OCI-LY1 (cell line): ENCODE results near the gene SDK1.

Experiments used
- H2AFZ ChIP-seq: fragments of 200-600 bp; sonication (generic), shearing (Covaris generic); 2 replicates; pipeline ENCODE4 v1.6.0; 2014; ENCODE audit warnings: antibody characterized with exemption, mild to moderate bottlenecking, low read length
- H3F3A ChIP-seq: fragments of 200-600 bp; sonication (generic), shearing (Covaris generic); 2 replicates; pipeline ENCODE4 v1.6.0; 2014; ENCODE audit warnings: mild to moderate bottlenecking, antibody characterized with exemption, low read length, moderate library complexity; ENCODE audit not compliant: insufficient read depth
- H3K27ac ChIP-seq: fragments of 200-600 bp; sonication (generic); 2 replicates; pipeline ENCODE4 v1.5.1; 2014; ENCODE audit warnings: low read length, mixed run types, mild to moderate bottlenecking, low read depth; ENCODE audit not compliant: poor library complexity, severe bottlenecking
- H3K27me3 ChIP-seq: fragments of 200-600 bp; sonication (generic); 2 replicates; pipeline ENCODE4 v1.6.0; 2014; ENCODE audit warnings: antibody characterized with exemption, mild to moderate bottlenecking, low read length, moderate library complexity; ENCODE audit not compliant: insufficient read depth
- H3K36me3 ChIP-seq: fragments of 200-600 bp; sonication (generic); 2 replicates; pipeline ENCODE4 v1.6.1; 2014; ENCODE audit warnings: mild to moderate bottlenecking, antibody characterized with exemption, low read length, moderate library complexity, mixed read lengths; ENCODE audit not compliant: insufficient read depth
- H3K4me1 ChIP-seq: fragments of 200-600 bp; sonication (generic); 2 replicates; pipeline ENCODE4 v1.5.1; 2014; ENCODE audit warnings: mild to moderate bottlenecking, low read length, moderate library complexity; ENCODE audit not compliant: insufficient read depth, severe bottlenecking
- H3K4me2 ChIP-seq: fragments of 200-600 bp; sonication (generic), shearing (Covaris generic); 2 replicates; pipeline ENCODE4 v1.6.1; 2014; ENCODE audit warnings: low read length
- H3K4me3 ChIP-seq: fragments of 200-600 bp; sonication (generic); 2 replicates; pipeline ENCODE4 v1.5.1; 2014; ENCODE audit warnings: low read length, low read depth, mild to moderate bottlenecking, mixed read lengths; ENCODE audit not compliant: poor library complexity, severe bottlenecking
- H3K79me2 ChIP-seq: fragments of 200-600 bp; shearing (Covaris generic); 2 replicates; pipeline ENCODE4 v1.6.1; 2016; ENCODE audit warnings: mixed run types, low read length, mixed read lengths; ENCODE audit not compliant: insufficient read depth
- H3K9ac ChIP-seq: fragments of 200-600 bp; sonication (generic), shearing (Covaris generic); 2 replicates; pipeline ENCODE4 v1.6.1; 2014; ENCODE audit warnings: mild to moderate bottlenecking, low read length, mixed read lengths
- H3K9me2 ChIP-seq: fragments of 200-600 bp; sonication (generic), shearing (Covaris generic); 2 replicates; pipeline ENCODE4 v1.6.1; 2014; ENCODE audit warnings: low read depth, mild to moderate bottlenecking, low read length, mixed read lengths
- H3K9me3 ChIP-seq: fragments of 200-600 bp; shearing (Covaris generic); 2 replicates; pipeline ENCODE4 v1.6.1; 2014; ENCODE audit warnings: low read length, mixed read lengths
- H4K20me1 ChIP-seq: fragments of 200-600 bp; sonication (generic), shearing (Covaris generic); 2 replicates; pipeline ENCODE4 v1.6.0; 2016; ENCODE audit warnings: mild to moderate bottlenecking, low read length; ENCODE audit not compliant: insufficient read depth
- EZH2 ChIP-seq: fragments of 200-600 bp; sonication (generic), shearing (Covaris generic); IDR thresholded peaks from 2 replicates; pipeline ENCODE4 v1.8.0; 2017; ENCODE audit warnings: borderline replicate concordance, mixed run types, mild to moderate bottlenecking, antibody characterized with exemption, low read length, moderate library complexity, mixed read lengths
- TF ChIP-seq, protein P1 (sequence below): fragments of 200-600 bp; sonication (generic), shearing (Covaris generic); IDR thresholded peaks from 2 replicates; pipeline ENCODE4 v1.5.1; 2017; ENCODE audit warnings: mild to moderate bottlenecking, antibody characterized with exemption, low read length, moderate library complexity, mixed read lengths

The SDK1 gene

DNA sequence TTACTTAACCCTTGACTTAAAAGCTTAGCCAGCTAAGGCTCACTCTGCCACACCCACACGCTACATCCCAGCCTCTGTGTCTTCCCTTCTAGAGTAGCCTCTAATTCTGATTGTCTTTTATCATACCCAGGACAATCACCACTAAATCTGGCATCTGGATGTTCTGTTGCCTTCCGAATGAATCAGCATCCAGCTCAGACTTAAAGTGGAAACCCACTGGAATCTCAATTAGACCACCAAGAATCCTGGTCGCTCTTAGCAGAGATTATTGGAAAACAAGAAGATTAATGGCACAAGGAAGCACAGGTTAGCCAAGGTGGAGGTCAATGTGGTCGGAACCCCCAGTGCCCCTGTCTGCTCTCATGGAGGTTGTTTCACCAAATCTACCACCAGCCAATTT, 976.9 kb downstream of the SDK1 start:
- H3K9me2 ChIP-seq = no peaks in the 10 kb centered on the region
- H3F3A ChIP-seq = no peaks in the 10 kb centered on the region
- no peaks in the 10 kb centered on the region for H3K79me2 ChIP-seq
- no peaks in the 10 kb centered on the region for H3K4me1 ChIP-seq
- H3K4me2 ChIP-seq = no peak overlapping the region
- H3K36me3 ChIP-seq = no peaks in the 10 kb centered on the region
- no peak overlapping the region for H3K9ac ChIP-seq
- H3K27me3 ChIP-seq = no peaks in the 10 kb centered on the region
- H3K9me3 ChIP-seq = no peaks in the 10 kb centered on the region
- H3K27ac ChIP-seq = no peak overlapping the region
- no peak for TF ChIP-seq EZH2
- TF ChIP-seq, protein P1, sequence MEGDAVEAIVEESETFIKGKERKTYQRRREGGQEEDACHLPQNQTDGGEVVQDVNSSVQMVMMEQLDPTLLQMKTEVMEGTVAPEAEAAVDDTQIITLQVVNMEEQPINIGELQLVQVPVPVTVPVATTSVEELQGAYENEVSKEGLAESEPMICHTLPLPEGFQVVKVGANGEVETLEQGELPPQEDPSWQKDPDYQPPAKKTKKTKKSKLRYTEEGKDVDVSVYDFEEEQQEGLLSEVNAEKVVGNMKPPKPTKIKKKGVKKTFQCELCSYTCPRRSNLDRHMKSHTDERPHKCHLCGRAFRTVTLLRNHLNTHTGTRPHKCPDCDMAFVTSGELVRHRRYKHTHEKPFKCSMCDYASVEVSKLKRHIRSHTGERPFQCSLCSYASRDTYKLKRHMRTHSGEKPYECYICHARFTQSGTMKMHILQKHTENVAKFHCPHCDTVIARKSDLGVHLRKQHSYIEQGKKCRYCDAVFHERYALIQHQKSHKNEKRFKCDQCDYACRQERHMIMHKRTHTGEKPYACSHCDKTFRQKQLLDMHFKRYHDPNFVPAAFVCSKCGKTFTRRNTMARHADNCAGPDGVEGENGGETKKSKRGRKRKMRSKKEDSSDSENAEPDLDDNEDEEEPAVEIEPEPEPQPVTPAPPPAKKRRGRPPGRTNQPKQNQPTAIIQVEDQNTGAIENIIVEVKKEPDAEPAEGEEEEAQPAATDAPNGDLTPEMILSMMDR = no peak
- no peak overlapping the region for H2AFZ ChIP-seq
- no peaks in the 10 kb centered on the region for H4K20me1 ChIP-seq
- no peak overlapping the region for H3K4me3 ChIP-seq

DNA sequence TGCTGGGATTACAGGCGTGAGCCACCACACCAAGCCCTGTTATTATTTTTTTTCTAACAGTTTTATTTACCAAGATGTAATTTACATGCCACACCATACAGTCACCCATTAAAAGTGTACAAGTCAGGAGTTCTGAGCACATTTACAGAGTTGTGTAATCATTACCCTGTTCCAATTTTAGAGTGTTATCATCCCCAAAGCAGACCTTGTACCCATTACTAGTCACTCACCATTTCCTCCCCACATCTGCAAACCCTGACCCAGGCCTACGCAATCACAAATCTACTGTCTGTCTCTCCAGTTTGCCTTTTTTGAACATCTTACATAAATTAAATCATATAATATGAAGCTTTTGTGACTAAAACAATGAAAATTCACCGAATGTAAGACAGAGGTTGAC, 978.2 kb downstream of the SDK1 start:
- no peaks in the 10 kb centered on the region for H3K9me2 ChIP-seq
- H3K4me1 ChIP-seq = no peaks in the 10 kb centered on the region
- no peak overlapping the region for H3K9ac ChIP-seq
- no peaks in the 10 kb centered on the region for H4K20me1 ChIP-seq
- TF ChIP-seq, protein P1 = no peak
- no peak for TF ChIP-seq EZH2
- no peaks in the 10 kb centered on the region for H3K9me3 ChIP-seq
- H3K4me3 ChIP-seq = no peak overlapping the region
- no peaks in the 10 kb centered on the region for H3K36me3 ChIP-seq
- H2AFZ ChIP-seq = no peak overlapping the region
- H3F3A ChIP-seq = no peaks in the 10 kb centered on the region
- no peaks in the 10 kb centered on the region for H3K79me2 ChIP-seq
- no peaks in the 10 kb centered on the region for H3K27me3 ChIP-seq
- H3K4me2 ChIP-seq = no peak overlapping the region
- H3K27ac ChIP-seq = no peak overlapping the region

GRCh38 chr7:4281231-4281993, 980.4 kb downstream of the SDK1 start:
- no peaks in the 10 kb centered on the region for H4K20me1 ChIP-seq
- H3K36me3 ChIP-seq = no peaks in the 10 kb centered on the region
- H3K4me1 ChIP-seq = no peaks in the 10 kb centered on the region
- TF ChIP-seq EZH2 = no peak
- TF ChIP-seq, protein P1 = no peak
- H3K79me2 ChIP-seq = no peaks in the 10 kb centered on the region
- no peak overlapping the region for H3K27ac ChIP-seq
- no peaks in the 10 kb centered on the region for H3K9me3 ChIP-seq
- H3K9me2 ChIP-seq = no peaks in the 10 kb centered on the region
- H3F3A ChIP-seq = no peaks in the 10 kb centered on the region
- no peaks in the 10 kb centered on the region for H3K27me3 ChIP-seq
- H2AFZ ChIP-seq = no peak overlapping the region
- H3K4me3 ChIP-seq = no peak overlapping the region
- H3K4me2 ChIP-seq = no peak overlapping the region
- no peak overlapping the region for H3K9ac ChIP-seq
